Upper lobe of right lung (tissue), 1 donor: ENCODE results near the gene TMEM145. TPM values are rescaled to one million over a fixed set of nuclear protein-coding genes. Genes with fewer than 3 reads are reported as not detected.

ENCODE experiments used
- ATAC-seq: fragments of 200-7000 bp; cut with Tn5 transposase; one replicate; pipeline ENCODE4 v1.9.1; 2020; ENCODE audit warnings: mild to moderate bottlenecking, moderate library complexity
- DNase-seq: peaks from one replicate; pipeline ENCODE4 v3.0.0-alpha.2; 2020
- H3K27ac ChIP-seq: fragments of 200-600 bp; one replicate; pipeline ENCODE4 v1.8.0; 2022
- H3K27me3 ChIP-seq: fragments of 200-600 bp; one replicate; pipeline ENCODE4 v1.8.0; 2022; ENCODE audit warnings: mild to moderate bottlenecking
- H3K36me3 ChIP-seq: fragments of 200-600 bp; one replicate; pipeline ENCODE4 v1.8.0; 2022
- H3K4me1 ChIP-seq: fragments of 200-600 bp; one replicate; pipeline ENCODE4 v1.8.0; 2022
- H3K4me3 ChIP-seq: fragments of 200-600 bp; one replicate; pipeline ENCODE4 v1.8.0; 2022; ENCODE audit warnings: mild to moderate bottlenecking
- H3K9me3 ChIP-seq: fragments of 200-600 bp; one replicate; pipeline ENCODE4 v1.8.0; 2022
- intact Hi-C: fragments of 100-400 bp; cut with DNase I; formaldehyde crosslinking; loops from one replicate; pipeline ENCODE4 v1.11.0; 2022
- total RNA-seq: library from RNA; stranded (reverse); fragmentation: NEBNext Ultra II Directional; extraction: Animal tissue kit (Norgen Biotek cat#: 25700); gene quantifications from one replicate; pipeline ENCODE4 v1.2.1, GENCODE V29; 2021
- TF ChIP-seq, protein P1 (sequence below): fragments of 200-600 bp; IDR thresholded peaks from one replicate; pipeline ENCODE4 v1.8.0; 2022; ENCODE audit warnings: antibody characterized with exemption
- donor health status: DM: no; HTN: yes; CAD: no; lungs with severe emphysema.

The TMEM145 gene
- total RNA-seq, 1 donor from 2014 or later = 0.35 TPM

GRCh38 chr19:42286349-42287016 lies 26.6 kb upstream of the TMEM145 start:
- H3K4me1 ChIP-seq = peaks cover 35% of the 10 kb centered on the region
- TF ChIP-seq, protein P1, sequence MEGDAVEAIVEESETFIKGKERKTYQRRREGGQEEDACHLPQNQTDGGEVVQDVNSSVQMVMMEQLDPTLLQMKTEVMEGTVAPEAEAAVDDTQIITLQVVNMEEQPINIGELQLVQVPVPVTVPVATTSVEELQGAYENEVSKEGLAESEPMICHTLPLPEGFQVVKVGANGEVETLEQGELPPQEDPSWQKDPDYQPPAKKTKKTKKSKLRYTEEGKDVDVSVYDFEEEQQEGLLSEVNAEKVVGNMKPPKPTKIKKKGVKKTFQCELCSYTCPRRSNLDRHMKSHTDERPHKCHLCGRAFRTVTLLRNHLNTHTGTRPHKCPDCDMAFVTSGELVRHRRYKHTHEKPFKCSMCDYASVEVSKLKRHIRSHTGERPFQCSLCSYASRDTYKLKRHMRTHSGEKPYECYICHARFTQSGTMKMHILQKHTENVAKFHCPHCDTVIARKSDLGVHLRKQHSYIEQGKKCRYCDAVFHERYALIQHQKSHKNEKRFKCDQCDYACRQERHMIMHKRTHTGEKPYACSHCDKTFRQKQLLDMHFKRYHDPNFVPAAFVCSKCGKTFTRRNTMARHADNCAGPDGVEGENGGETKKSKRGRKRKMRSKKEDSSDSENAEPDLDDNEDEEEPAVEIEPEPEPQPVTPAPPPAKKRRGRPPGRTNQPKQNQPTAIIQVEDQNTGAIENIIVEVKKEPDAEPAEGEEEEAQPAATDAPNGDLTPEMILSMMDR = no peak
- H3K4me3 ChIP-seq = no peak overlapping the region
- peaks cover 47% of the 10 kb centered on the region for H3K36me3 ChIP-seq
- no peak overlapping the region for H3K27ac ChIP-seq
- H3K9me3 ChIP-seq = no peaks in the 10 kb centered on the region
- ATAC-seq = no peak
- H3K27me3 ChIP-seq = no peaks in the 10 kb centered on the region
- no peak for DNase-seq
- intact Hi-C loops = no loop called here

DNA sequence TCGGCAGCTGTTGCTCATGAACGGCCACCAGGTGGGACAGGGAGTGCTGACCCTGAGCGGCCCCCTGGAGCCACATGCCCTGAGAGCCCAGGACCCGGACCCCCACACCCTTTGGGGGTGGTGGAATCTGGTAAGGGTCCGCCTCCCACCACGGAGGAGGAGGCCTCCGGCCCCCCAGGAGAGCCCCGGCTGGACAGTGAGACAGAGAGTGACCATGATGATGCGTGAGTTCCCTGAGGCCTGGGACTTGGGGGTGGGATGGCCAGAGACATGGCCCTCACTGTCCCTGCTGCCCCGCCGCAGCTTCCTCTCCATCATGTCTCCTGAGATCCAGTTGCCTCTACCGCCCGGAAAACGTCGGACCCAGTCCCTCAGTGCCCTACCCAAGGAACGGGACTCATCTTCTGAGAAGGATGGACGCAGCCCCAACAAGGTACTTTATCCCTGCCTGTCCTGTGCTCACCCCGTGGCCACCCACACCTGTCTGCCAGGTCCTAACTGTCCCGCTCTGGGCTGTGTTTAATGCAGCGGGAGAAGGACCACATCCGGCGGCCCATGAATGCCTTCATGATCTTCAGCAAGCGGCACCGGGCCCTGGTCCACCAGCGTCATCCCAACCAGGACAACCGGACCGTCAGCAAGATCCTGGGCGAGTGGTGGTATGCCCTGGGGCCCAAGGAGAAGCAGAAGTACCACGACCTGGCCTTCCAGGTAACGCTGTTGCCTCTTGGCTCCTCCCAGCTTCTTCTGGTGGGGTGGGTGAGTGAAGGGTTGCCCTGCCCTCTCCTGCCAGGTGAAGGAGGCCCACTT lies 25.9 kb upstream of the TMEM145 start:
- no peak for ATAC-seq
- Histone ChIP-seq H3K36me3 (peaks cover 55% of the 10 kb centered on the region), H3K4me3 (no peak overlapping the region), H3K4me1 (peaks cover 28% of the 10 kb centered on the region), H3K9me3 (no peaks in the 10 kb centered on the region), H3K27ac (no peak overlapping the region), H3K27me3 (no peaks in the 10 kb centered on the region)
- intact Hi-C loops = no loop called here
- TF ChIP-seq, protein P1 = no peak
- no peak for DNase-seq

- Histone ChIP-seq H3K36me3 (peaks cover 60% of the 10 kb centered on the region), H3K27ac (no peak overlapping the region), H3K9me3 (no peaks in the 10 kb centered on the region), H3K4me1 (peaks cover 23% of the 10 kb centered on the region), H3K27me3 (no peaks in the 10 kb centered on the region), H3K4me3 (no peak overlapping the region)
- TF ChIP-seq, protein P1 = no peak
- intact Hi-C loops = no loop called here
- no peak for DNase-seq
- ATAC-seq = no peak
These were observed 25.3 kb upstream of the TMEM145 start for GRCh38 chr19:42287827-42288107.

DNA sequence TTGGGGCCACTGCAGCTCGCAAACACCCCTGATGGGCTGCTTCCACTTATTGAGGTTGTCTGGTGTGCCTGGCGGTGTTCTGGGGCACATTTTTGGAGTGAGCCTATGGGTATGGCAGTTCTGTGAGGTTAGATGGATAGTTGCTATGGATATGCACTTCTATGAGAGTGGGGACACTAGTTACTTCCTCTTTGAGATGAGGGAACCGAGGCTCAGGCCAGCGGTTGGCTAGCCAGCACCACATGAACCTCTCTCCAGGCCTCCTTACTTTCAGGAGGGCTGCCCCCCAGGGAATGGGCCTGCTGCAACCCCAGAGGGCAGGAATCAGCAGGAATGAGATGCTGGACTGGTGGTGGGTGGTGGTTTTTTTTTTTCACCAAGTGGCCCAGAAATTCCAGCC lies 24.7 kb upstream of the TMEM145 start:
- Histone ChIP-seq H3K4me3 (no peak overlapping the region), H3K9me3 (no peaks in the 10 kb centered on the region), H3K27me3 (no peaks in the 10 kb centered on the region), H3K27ac (no peak overlapping the region), H3K4me1 (peaks cover 16% of the 10 kb centered on the region), H3K36me3 (peaks cover 66% of the 10 kb centered on the region)
- ATAC-seq (no peak), DNase-seq (no peak)
- intact Hi-C loops = no loop called here
- TF ChIP-seq, protein P1 = no peak

DNA sequence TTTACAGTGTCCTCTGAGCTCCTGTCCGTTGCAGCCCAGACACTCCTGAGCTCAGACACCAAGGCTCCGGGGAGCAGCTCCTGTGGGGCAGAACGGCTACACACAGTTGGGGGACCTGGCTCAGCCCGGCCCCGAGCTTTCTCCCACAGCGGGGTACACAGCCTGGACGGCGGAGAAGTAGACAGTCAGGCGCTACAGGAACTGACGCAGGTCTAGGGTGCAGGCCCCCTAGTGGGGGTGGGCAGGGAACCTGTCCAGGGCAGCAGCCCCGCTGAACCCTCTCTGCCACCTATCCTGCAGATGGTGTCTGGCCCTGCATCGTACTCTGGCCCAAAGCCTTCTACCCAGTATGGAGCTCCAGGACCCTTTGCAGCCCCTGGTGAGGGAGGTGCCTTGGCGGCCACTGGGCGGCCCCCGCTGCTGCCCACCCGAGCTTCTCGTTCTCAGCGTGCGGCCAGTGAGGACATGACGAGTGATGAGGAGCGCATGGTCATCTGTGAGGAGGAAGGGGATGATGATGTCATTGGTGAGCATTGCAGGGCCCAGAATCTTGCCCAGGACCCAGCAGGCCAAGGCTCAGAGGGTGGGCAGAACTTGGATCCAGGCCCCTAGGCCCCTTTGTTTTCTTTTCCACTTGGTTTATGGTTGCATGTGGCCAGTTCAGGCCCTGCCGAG lies 24.1 kb upstream of the TMEM145 start:
- no peak for ATAC-seq
- Histone ChIP-seq H3K4me1 (peaks cover 16% of the 10 kb centered on the region), H3K4me3 (no peak overlapping the region), H3K27me3 (no peaks in the 10 kb centered on the region), H3K27ac (no peak overlapping the region), H3K36me3 (peaks cover 73% of the 10 kb centered on the region), H3K9me3 (no peaks in the 10 kb centered on the region)
- intact Hi-C loops = no loop called here
- DNase-seq = no peak
- TF ChIP-seq, protein P1 = no peak
